CD4-positive, alpha-beta T cell treated with Interleukin-10 for 1 hour (primary cell): ENCODE results near the gene PHKB.
"Not testable (repeated sequence)": the region's sequence is repeated elsewhere in the genome, so short reads cannot be mapped to it uniquely, and the experiment has no call there.

ENCODE experiments used
- DNase-seq: peaks from one replicate; pipeline ENCODE4 v3.0.0-alpha.2; 2020

PHKB gene

GRCh38 chr16:47460711-47461597 is at the start of gene PHKB, which contains the start of gene ITFG1:
Gene PHKB, plus strand, starts transcription at chr16:47461331. Its CDS starts 20 bp downstream, at chr16:47461351.
Gene ITFG1, minus strand, starts transcription at chr16:47461063. Its CDS starts 18 bp downstream, at chr16:47461045.
- DNase-seq = peak; percentile 96

- DNase-seq = no peak
These were observed 48.1 kb upstream of the PHKB start for GRCh38 chr16:47413041-47413440.

GRCh38 chr16:47416869-47417268 is 44.3 kb upstream of the PHKB start:
- DNase-seq = no peak

GRCh38 chr16:47424846-47425245 is 36.3 kb upstream of the PHKB start:
- DNase-seq = no peak

GRCh38 chr16:47426806-47427205 is 34.3 kb upstream of the PHKB start:
- no peak for DNase-seq

GRCh38 chr16:47431960-47432359 is 29.2 kb upstream of the PHKB start:
- DNase-seq = no peak

GRCh38 chr16:47434274-47434673 is 26.9 kb upstream of the PHKB start:
- not testable (repeated sequence) for DNase-seq

GRCh38 chr16:47440066-47440465 is 21.1 kb upstream of the PHKB start:
- not testable (repeated sequence) for DNase-seq

- not testable (repeated sequence) for DNase-seq
These were observed 18.2 kb upstream of the PHKB start for GRCh38 chr16:47442884-47443283.

GRCh38 chr16:47446431-47446830 is 14.7 kb upstream of the PHKB start:
- DNase-seq = no peak

GRCh38 chr16:47448830-47449575 is 12.1 kb upstream of the PHKB start:
- no peak for DNase-seq

GRCh38 chr16:47449788-47450187 is 11.3 kb upstream of the PHKB start:
- no peak for DNase-seq

GRCh38 chr16:47458331-47458730 is 2.8 kb upstream of the PHKB start:
- no peak for DNase-seq

- DNase-seq = no peak
These were observed 1.5 kb upstream of the PHKB start for GRCh38 chr16:47459603-47460002.

GRCh38 chr16:47460359-47460710 is 796 bp upstream of the PHKB start:
- DNase-seq = no peak

GRCh38 chr16:47461598-47462266 is 601 bp downstream of the PHKB start:
- DNase-seq = peak; percentile 32

GRCh38 chr16:47463771-47464624 is 2.9 kb downstream of the PHKB start:
- no peak for DNase-seq

GRCh38 chr16:47465919-47466630 is 4.9 kb downstream of the PHKB start:
- DNase-seq = no peak

GRCh38 chr16:47467501-47467900 is 6.4 kb downstream of the PHKB start:
- DNase-seq = no peak

- DNase-seq = not testable (repeated sequence)
These were observed 7.0 kb downstream of the PHKB start for GRCh38 chr16:47468070-47468689.

GRCh38 chr16:47469227-47469626 is 8.1 kb downstream of the PHKB start:
- DNase-seq = no peak
